ENCODE measurements around the gene MTA1. TPM values are rescaled to one million over a fixed set of nuclear protein-coding genes. Genes with fewer than 3 reads are reported as not detected.

MTA1 gene
- total RNA-seq, 4 donors from 2014 or later: 49.0 to 94.2 (median 67.9) TPM

DNA sequence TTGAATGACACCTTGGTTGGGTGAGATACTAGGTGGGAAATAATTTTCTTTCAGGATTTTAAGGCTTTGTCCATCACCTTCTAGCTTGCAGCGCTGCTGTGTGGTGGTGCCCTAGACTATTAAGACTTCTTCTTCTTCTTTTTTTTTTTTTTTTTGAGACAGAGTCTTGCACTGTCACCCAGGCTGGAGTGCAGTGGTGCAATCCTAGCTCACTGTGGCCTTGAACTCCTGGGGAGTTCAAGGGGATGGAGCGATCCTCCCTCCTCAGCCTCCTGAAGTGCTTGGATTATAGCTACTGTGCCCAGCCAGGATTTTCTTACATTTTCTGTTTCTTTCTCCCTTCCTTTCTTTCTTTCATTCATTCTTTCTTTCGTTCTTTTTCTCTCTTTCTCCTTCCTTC, 10.3 kb upstream of the MTA1 start:
- no peak overlapping the region for H3K27ac ChIP-seq (replicated peaks in 1 of 4)
- H3K4me1 ChIP-seq: peaks cover 10 to 19% (median 15%) of the 10 kb centered on the region in 4 donors
- WGBS: 84% methylated on average over 3 of the region's 3 CpGs
- no peaks in the 10 kb centered on the region for H3K36me3 ChIP-seq
- no peak overlapping the region for H3K4me3 ChIP-seq
- TF ChIP-seq POLR2AphosphoS5 (IDR thresholded peaks at IDR 0.05): no peak
- TF ChIP-seq EP300 (IDR thresholded peaks at IDR 0.05): no peak
- TF ChIP-seq, protein P1, sequence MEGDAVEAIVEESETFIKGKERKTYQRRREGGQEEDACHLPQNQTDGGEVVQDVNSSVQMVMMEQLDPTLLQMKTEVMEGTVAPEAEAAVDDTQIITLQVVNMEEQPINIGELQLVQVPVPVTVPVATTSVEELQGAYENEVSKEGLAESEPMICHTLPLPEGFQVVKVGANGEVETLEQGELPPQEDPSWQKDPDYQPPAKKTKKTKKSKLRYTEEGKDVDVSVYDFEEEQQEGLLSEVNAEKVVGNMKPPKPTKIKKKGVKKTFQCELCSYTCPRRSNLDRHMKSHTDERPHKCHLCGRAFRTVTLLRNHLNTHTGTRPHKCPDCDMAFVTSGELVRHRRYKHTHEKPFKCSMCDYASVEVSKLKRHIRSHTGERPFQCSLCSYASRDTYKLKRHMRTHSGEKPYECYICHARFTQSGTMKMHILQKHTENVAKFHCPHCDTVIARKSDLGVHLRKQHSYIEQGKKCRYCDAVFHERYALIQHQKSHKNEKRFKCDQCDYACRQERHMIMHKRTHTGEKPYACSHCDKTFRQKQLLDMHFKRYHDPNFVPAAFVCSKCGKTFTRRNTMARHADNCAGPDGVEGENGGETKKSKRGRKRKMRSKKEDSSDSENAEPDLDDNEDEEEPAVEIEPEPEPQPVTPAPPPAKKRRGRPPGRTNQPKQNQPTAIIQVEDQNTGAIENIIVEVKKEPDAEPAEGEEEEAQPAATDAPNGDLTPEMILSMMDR (IDR thresholded peaks at IDR 0.05): no peak
- no peak for TF ChIP-seq POLR2A (IDR thresholded peaks at IDR 0.05; ENCODE audit: low read depth)
- H3K27me3 ChIP-seq: peaks cover 0 to 34% (median 8%) of the 10 kb centered on the region in 4 donors
- intact Hi-C loops (cut with DNase I): no loop called here
- DNase-seq (ENCODE audit: extremely low spot score): no peak
- H3K9me3 ChIP-seq: peaks cover 0 to 8% (median 0%) of the 10 kb centered on the region in 4 donors

DNA sequence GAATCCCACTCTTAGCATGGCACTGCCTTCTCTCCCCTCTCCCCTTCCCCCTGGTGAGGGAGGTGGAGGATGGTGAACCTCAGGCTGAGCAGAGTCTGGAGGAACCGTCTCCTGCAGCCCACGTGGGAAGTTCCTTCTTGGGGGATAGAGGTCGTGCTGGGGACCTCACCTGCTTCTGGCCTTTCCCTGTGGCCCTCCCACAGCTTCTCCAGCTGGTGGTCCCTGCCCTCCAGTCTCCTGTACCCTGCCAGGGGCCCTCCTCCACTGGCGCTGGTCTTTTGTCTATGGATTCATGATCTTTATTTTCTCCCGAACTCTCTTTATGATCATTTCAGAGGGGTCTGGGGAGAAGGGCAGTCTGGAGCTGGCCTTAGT, 9.0 kb upstream of the MTA1 start:
- H3K9me3 ChIP-seq: no peaks in the 10 kb centered on the region
- H3K27me3 ChIP-seq: peaks cover 0 to 34% (median 8%) of the 10 kb centered on the region in 4 donors
- H3K4me1 ChIP-seq: peaks cover 18 to 32% (median 25%) of the 10 kb centered on the region in 4 donors
- DNase-seq (ENCODE audit: extremely low spot score): no peak
- TF ChIP-seq, protein P1 (IDR thresholded peaks at IDR 0.05): no peak
- TF ChIP-seq POLR2AphosphoS5 (IDR thresholded peaks at IDR 0.05) (no peak), POLR2A (IDR thresholded peaks at IDR 0.05; ENCODE audit: low read depth) (no peak), EP300 (IDR thresholded peaks at IDR 0.05) (no peak)
- H3K36me3 ChIP-seq: no peaks in the 10 kb centered on the region
- H3K4me3 ChIP-seq: peak overlapping the region; percentile 42 to 54 (median 44)
- 45% methylated on average over 5 of the region's 5 CpGs for WGBS
- intact Hi-C loops (cut with DNase I): no loop called here
- H3K27ac ChIP-seq (replicated peaks in 1 of 4): no peak overlapping the region

DNA sequence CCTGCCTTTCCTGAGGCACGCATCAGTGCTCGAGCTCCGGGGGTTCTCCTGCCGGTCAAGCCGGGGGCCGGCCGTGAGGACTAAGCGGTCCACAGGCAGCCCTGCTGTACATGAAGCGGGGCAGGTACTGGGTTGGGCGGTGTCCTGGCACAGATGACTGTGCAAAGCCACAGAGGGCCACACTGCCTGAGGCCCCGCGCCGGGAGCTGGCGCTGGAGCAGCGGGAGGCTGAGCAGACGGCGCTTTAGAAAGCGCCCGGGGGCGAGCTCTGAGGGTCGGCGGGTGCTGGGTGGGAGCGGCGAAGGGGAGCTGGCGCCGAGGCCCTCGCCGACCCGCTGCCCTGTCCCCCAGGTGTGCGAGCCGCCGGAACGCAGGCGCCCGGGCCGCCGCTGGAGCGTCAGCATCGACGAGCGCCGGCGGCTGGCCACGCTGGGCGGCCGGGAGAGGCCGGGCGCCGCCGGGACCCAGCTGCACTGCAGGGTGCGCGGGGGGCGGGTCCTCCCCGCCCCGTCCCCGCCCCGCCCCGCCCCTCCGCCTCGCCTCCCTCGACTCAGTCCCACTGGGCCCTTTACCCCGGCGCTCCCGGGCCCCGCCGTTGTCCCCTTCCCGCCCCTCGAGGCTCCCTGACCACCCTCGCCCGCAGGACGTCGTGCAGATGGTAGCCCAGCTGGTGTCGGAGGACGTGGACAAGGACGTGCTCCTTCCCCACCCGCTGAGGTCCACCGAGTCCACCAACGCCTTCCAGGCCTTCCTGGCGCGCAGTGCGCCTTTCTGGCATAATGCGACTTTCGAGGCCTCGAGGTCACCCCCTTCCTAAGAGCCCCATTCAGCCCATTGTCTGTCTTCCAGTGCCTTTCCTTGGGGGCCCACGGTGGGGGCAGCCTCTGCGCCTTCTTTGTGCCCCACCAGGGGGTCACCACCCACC, 8.3 kb upstream of the MTA1 start:
- WGBS: 26% methylated on average over 23 of the region's 86 CpGs

DNA sequence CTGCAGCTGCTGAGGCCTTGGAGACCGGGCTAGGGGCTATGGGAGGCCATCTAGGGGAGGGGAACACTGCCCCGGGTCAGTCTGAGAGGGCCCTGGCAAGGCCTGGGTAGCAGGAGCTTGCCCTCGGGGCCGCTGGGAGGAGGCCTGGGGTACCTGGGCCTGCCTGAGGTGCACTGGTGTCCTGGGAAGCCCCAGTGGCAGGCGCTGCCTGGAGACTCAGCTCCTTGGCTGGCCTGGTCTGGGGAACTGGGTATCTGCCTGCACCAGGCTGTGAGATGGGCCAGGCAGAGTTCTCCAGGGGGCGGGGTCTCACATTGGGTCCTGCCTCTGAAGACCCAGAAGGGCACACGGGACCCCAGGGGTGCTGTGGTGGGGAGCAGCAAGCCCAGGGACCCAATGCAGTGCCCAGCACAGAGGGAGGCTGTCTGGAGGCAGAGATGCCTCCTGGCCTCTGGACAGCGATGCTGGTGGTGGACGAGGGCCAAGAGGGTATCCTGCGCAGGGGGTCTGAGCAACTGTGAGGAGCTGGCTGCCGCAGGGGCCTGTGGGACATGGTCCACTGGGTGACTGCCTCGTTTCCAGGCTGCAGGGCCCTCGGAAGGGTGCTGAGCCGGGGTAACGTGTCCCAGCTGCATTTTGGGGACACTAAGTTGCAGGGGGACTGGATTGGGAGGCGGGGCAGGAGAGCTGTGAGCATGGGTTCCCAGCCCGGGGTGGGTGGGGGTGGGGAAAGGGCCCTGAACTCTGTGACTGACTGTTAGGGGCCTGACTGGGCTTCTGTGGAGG, 7.4 kb upstream of the MTA1 start:
- Histone ChIP-seq H3K4me3 (no peak overlapping the region), H3K9me3 (no peaks in the 10 kb centered on the region), H3K36me3 (no peaks in the 10 kb centered on the region), H3K27me3 (peaks cover 0 to 34% (median 8%) of the 10 kb centered on the region in 4 donors), H3K27ac (replicated peaks in 1 of 4) (no peak overlapping the region), H3K4me1 (peaks cover 19 to 34% (median 27%) of the 10 kb centered on the region in 4 donors)
- no peak for TF ChIP-seq POLR2AphosphoS5 (IDR thresholded peaks at IDR 0.05)
- TF ChIP-seq POLR2A (IDR thresholded peaks at IDR 0.05; ENCODE audit: low read depth): no peak
- TF ChIP-seq EP300 (IDR thresholded peaks at IDR 0.05): no peak
- DNase-seq (ENCODE audit: extremely low spot score): no peak
- WGBS: 70% methylated on average over 2 of the region's 17 CpGs
- intact Hi-C loops (cut with DNase I): no loop called here

More for the DNA sequence above, 8.3 kb upstream of the MTA1 start:
- Histone ChIP-seq H3K4me3 (peak overlapping the region; percentile 42 to 54 (median 44)), H3K36me3 (no peaks in the 10 kb centered on the region), H3K27ac (replicated peaks in 1 of 4) (no peak overlapping the region), H3K9me3 (no peaks in the 10 kb centered on the region), H3K4me1 (peaks cover 19 to 34% (median 27%) of the 10 kb centered on the region in 4 donors), H3K27me3 (peaks cover 0 to 34% (median 8%) of the 10 kb centered on the region in 4 donors)
- TF ChIP-seq, protein P1 (IDR thresholded peaks at IDR 0.05): no peak
- TF ChIP-seq EP300 (IDR thresholded peaks at IDR 0.05) (no peak), POLR2AphosphoS5 (IDR thresholded peaks at IDR 0.05) (no peak), POLR2A (IDR thresholded peaks at IDR 0.05; ENCODE audit: low read depth) (no peak)
- intact Hi-C loops (cut with DNase I): no loop called here
- no peak for DNase-seq (ENCODE audit: extremely low spot score)
